Fibroblast of villous mesenchyme (primary cell): ENCODE measurements around the gene DNAI2. TPM values are rescaled to one million over a fixed set of nuclear protein-coding genes. Genes with fewer than 3 reads are reported as not detected.

Experiments used
- DNase-seq: peaks from one replicate; pipeline ENCODE4 v3.0.0-alpha.2; 2010; ENCODE audit warnings: low read depth
- H3K4me3 ChIP-seq: 2 replicates; pipeline ENCODE4 v1.5.1; 2011; ENCODE audit warnings: low read depth, mild to moderate bottlenecking, low read length
- CTCF ChIP-seq: IDR thresholded peaks from 2 replicates; pipeline ENCODE4 v1.5.1; 2012; ENCODE audit warnings: low read depth, mild to moderate bottlenecking, low read length; ENCODE audit not compliant: insufficient read depth
- total RNA-seq: library from RNA; depleted of rRNA; stranded (reverse); fragments of >200 nt; gene quantifications from 2 replicates; pipeline ENCODE4 v1.2.3, GENCODE V29; 2012

Gene DNAI2
- total RNA-seq, 1 donor = not detected

GRCh38 chr17:74267579-74267978 is 6.5 kb upstream of the DNAI2 start:
- no peak for TF ChIP-seq CTCF
- H3K4me3 ChIP-seq = no peak overlapping the region
- DNase-seq = no peak

- no peak overlapping the region for H3K4me3 ChIP-seq
- no peak for DNase-seq
- no peak for TF ChIP-seq CTCF
Measured at GRCh38 chr17:74267987-74268499, 6.0 kb upstream of the DNAI2 start.

- no peak for DNase-seq
- TF ChIP-seq CTCF = no peak
- H3K4me3 ChIP-seq = no peak overlapping the region
Measured at GRCh38 chr17:74268558-74268957, 5.5 kb upstream of the DNAI2 start.

GRCh38 chr17:74270333-74270732 is 3.7 kb upstream of the DNAI2 start:
- no peak overlapping the region for H3K4me3 ChIP-seq
- no peak for DNase-seq
- TF ChIP-seq CTCF = no peak

GRCh38 chr17:74271281-74271680 is 2.8 kb upstream of the DNAI2 start:
- H3K4me3 ChIP-seq = no peak overlapping the region
- no peak for DNase-seq
- no peak for TF ChIP-seq CTCF

GRCh38 chr17:74271901-74272561 is 2.0 kb upstream of the DNAI2 start:
- no peak for DNase-seq
- no peak overlapping the region for H3K4me3 ChIP-seq
- TF ChIP-seq CTCF = no peak

- DNase-seq = no peak
- H3K4me3 ChIP-seq = no peak overlapping the region
- TF ChIP-seq CTCF = no peak
Measured at GRCh38 chr17:74272731-74273201, 1.3 kb upstream of the DNAI2 start.
